ENCODE measurements around the gene BBLN.
"Not testable (repeated sequence)": the region's sequence is repeated elsewhere in the genome, so short reads cannot be mapped to it uniquely, and the experiment has no call there.

BBLN gene

GRCh38 chr9:128180001-128180400 lies 19.9 kb downstream of the BBLN start:
- Histone ChIP-seq H3K27me3 (ENCODE audit: control insufficient read depth, insufficient read depth, low read length, poor library complexity, severe bottlenecking) (no peaks in the 10 kb centered on the region), H3K4me3 (ENCODE audit: insufficient read depth, low read depth, low read length) (no peak overlapping the region), H3K4me1 (ENCODE audit: control insufficient read depth, insufficient read depth, low read length) (no peaks in the 10 kb centered on the region), H3K27ac (ENCODE audit: insufficient read depth, low read depth, low read length, poor library complexity, severe bottlenecking) (no peak overlapping the region), H3K36me3 (ENCODE audit: control insufficient read depth, insufficient read depth, low read length) (peaks cover 51% of the 10 kb centered on the region), H3K9me3 (ENCODE audit: control insufficient read depth, low read length) (no peaks in the 10 kb centered on the region)
- 95 to 96% methylated on average over 8 of the region's 8 CpGs for WGBS, 2 experiments

- WGBS, 2 experiments: 95 to 98% methylated on average over 8 of the region's 8 CpGs
- Histone ChIP-seq H3K4me1 (ENCODE audit: control insufficient read depth, insufficient read depth, low read length) (no peaks in the 10 kb centered on the region), H3K27me3 (ENCODE audit: control insufficient read depth, insufficient read depth, low read length, poor library complexity, severe bottlenecking) (no peaks in the 10 kb centered on the region), H3K9me3 (ENCODE audit: control insufficient read depth, low read length) (no peaks in the 10 kb centered on the region), H3K4me3 (ENCODE audit: insufficient read depth, low read depth, low read length) (no peak overlapping the region), H3K27ac (ENCODE audit: insufficient read depth, low read depth, low read length, poor library complexity, severe bottlenecking) (no peak overlapping the region), H3K36me3 (ENCODE audit: control insufficient read depth, insufficient read depth, low read length) (peaks cover 47% of the 10 kb centered on the region)
These were observed 20.4 kb downstream of the BBLN start for GRCh38 chr9:128180447-128180846.

GRCh38 chr9:128181480-128181879 lies 21.4 kb downstream of the BBLN start:
- not testable (repeated sequence) for H3K27me3 ChIP-seq (ENCODE audit: control insufficient read depth, insufficient read depth, low read length, poor library complexity, severe bottlenecking); H3K4me3 ChIP-seq (ENCODE audit: insufficient read depth, low read depth, low read length); H3K27ac ChIP-seq (ENCODE audit: insufficient read depth, low read depth, low read length, poor library complexity, severe bottlenecking); H3K4me1 ChIP-seq (ENCODE audit: control insufficient read depth, insufficient read depth, low read length); H3K9me3 ChIP-seq (ENCODE audit: control insufficient read depth, low read length)
- H3K36me3 ChIP-seq (ENCODE audit: control insufficient read depth, insufficient read depth, low read length): peaks cover 36% of the 10 kb centered on the region
- 17 to 20% methylated on average over 12 of the region's 12 CpGs for WGBS, 2 experiments

DNA sequence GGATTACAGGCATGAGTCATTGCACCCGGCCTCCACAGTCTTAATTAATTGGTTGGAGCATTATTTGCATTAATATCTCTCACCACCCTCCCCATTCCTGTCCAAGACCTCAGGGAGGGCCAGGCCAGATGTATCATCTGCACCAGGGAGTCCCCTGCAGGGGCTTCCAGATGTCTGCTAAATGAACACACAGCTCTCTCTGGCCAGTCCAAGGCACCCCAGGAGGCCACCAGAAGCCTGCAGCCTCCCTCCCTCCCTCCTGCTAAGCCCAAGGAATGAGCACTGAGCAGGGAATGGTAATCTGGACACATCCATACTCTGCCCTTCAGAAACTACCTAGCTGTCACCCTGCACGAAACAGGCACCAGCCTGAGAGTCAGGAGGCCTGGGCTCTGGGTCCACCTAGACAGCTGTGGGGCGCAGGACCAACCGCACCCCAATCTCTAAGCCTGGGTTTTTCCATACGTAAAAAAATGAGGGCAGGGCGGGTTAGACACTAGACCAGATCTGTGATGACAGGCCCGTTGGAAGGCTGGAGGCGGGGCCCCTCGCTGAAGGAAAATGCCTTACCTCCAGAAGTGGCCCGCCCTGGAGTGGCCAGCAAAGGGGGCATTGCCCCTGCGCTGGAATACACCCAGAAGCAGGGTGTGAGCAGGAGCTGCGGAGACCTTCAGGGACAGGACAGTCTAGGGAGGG lies 23.0 kb downstream of the BBLN start:
- no peaks in the 10 kb centered on the region for H3K27me3 ChIP-seq (ENCODE audit: control insufficient read depth, insufficient read depth, low read length, poor library complexity, severe bottlenecking)
- no peaks in the 10 kb centered on the region for H3K9me3 ChIP-seq (ENCODE audit: control insufficient read depth, low read length)
- H3K27ac ChIP-seq (ENCODE audit: insufficient read depth, low read depth, low read length, poor library complexity, severe bottlenecking): no peak overlapping the region
- 93 to 96% methylated on average over 12 of the region's 12 CpGs for WGBS, 2 experiments
- H3K36me3 ChIP-seq (ENCODE audit: control insufficient read depth, insufficient read depth, low read length): peaks cover 33% of the 10 kb centered on the region
- no peak overlapping the region for H3K4me3 ChIP-seq (ENCODE audit: insufficient read depth, low read depth, low read length)
- no peaks in the 10 kb centered on the region for H3K4me1 ChIP-seq (ENCODE audit: control insufficient read depth, insufficient read depth, low read length)

DNA sequence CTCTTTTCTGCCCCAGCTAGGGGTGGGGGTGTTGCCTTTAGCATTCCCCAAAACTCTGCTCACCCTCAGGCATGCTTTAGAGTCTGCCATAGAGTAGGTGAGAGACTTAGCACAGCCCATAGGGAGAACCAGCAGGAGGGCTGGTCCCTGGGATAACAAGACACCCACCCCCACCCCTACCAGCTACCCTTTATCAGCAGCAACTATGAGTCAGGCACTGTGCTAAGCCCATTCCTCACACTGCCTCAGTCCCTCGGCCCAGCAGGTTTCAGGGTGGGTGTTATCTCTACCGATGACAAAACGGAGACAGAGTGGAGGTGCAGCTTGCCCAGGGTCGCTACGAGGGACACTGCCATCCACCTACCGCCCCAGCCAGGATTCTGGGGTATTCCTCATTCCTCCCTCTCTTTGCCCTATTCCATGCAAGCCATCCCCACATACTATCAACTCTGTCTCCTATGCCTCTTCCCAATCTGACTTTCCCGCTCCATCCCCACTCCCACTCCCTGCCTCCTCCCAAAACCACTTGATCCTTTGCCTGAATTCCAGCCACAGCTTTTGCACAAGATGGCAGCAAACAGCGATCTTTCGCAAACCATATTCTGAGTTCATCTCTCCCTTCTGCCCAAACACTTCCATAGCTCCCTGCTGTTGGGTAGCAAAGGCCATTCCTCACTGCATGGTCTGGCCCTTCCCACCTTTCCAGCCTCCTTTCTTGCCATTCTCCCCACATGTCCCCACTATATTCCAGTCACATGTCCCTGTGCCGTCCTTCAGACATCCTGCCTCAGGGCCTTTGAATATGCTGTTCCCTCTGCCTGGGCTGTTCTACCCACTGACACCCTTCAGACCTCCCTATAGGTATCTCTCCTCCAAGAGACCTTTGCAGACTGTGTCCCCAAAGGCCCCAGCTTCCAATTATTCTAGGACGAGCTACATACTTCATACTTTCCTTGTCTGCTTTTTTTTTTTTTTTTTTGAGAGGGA lies 26.2 kb downstream of the BBLN start:
- no peaks in the 10 kb centered on the region for H3K27me3 ChIP-seq (ENCODE audit: control insufficient read depth, insufficient read depth, low read length, poor library complexity, severe bottlenecking)
- WGBS, 2 experiments: 94% methylated on average over 11 of the region's 11 CpGs
- H3K27ac ChIP-seq (ENCODE audit: insufficient read depth, low read depth, low read length, poor library complexity, severe bottlenecking): no peak overlapping the region
- H3K4me1 ChIP-seq (ENCODE audit: control insufficient read depth, insufficient read depth, low read length): peaks cover 7% of the 10 kb centered on the region
- H3K36me3 ChIP-seq (ENCODE audit: control insufficient read depth, insufficient read depth, low read length): peaks cover 17% of the 10 kb centered on the region
- H3K9me3 ChIP-seq (ENCODE audit: control insufficient read depth, low read length): no peaks in the 10 kb centered on the region
- H3K4me3 ChIP-seq (ENCODE audit: insufficient read depth, low read depth, low read length): no peak overlapping the region

DNA sequence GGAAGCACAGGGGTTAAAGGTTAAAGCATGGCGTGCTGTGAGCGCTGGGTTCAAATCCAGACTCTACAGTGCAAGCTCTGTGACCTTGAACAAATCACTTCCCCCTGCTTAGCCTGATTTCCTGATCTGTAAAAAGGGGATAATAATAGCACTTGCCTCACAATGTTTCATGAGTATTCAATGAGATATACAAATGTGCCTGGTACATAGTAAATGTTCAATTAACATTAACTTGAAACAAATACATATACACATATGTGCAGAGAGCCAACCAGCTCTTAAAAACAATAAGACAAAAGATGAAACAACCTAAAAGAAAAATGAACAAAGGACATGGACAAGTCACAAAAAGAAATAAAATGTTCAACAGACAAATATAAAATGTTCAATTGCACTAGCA lies 27.3 kb downstream of the BBLN start:
- Histone ChIP-seq H3K4me3 (ENCODE audit: insufficient read depth, low read depth, low read length) (no peak overlapping the region), H3K9me3 (ENCODE audit: control insufficient read depth, low read length) (no peaks in the 10 kb centered on the region), H3K27me3 (ENCODE audit: control insufficient read depth, insufficient read depth, low read length, poor library complexity, severe bottlenecking) (no peaks in the 10 kb centered on the region), H3K4me1 (ENCODE audit: control insufficient read depth, insufficient read depth, low read length) (peaks cover 7% of the 10 kb centered on the region), H3K27ac (ENCODE audit: insufficient read depth, low read depth, low read length, poor library complexity, severe bottlenecking) (no peak overlapping the region), H3K36me3 (ENCODE audit: control insufficient read depth, insufficient read depth, low read length) (peaks cover 17% of the 10 kb centered on the region)
- WGBS, 2 experiments: 92% methylated on average over 2 of the region's 2 CpGs

GRCh38 chr9:128188209-128188608 lies 28.1 kb downstream of the BBLN start:
- Histone ChIP-seq H3K36me3 (ENCODE audit: control insufficient read depth, insufficient read depth, low read length) (peaks cover 17% of the 10 kb centered on the region), H3K4me1 (ENCODE audit: control insufficient read depth, insufficient read depth, low read length) (peaks cover 7% of the 10 kb centered on the region), H3K27ac (ENCODE audit: insufficient read depth, low read depth, low read length, poor library complexity, severe bottlenecking) (no peak overlapping the region), H3K9me3 (ENCODE audit: control insufficient read depth, low read length) (no peaks in the 10 kb centered on the region), H3K4me3 (ENCODE audit: insufficient read depth, low read depth, low read length) (no peak overlapping the region), H3K27me3 (ENCODE audit: control insufficient read depth, insufficient read depth, low read length, poor library complexity, severe bottlenecking) (no peaks in the 10 kb centered on the region)
- 90 to 100% methylated on average over 1 of the region's 1 CpG for WGBS, 2 experiments

DNA sequence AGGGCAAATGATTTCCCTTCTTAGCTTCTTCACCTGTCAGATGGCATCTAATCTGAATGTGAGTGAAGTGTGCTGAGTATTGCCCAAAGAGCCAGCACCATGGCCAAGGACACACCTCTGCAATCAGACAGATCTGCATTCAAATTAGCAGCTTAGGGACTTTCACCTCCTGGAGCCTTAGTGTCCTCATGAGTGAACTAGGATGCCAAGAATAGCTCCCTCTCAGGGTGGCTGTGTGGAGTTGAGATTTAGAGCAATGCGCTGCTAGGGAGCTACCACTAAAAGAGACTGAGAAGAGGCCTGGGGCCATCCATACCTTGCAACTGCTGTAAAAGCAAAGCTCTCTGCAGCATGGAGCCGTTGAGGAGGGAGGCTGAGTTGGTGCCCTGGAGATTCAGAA lies 29.9 kb downstream of the BBLN start:
- Histone ChIP-seq H3K36me3 (ENCODE audit: control insufficient read depth, insufficient read depth, low read length) (peaks cover 17% of the 10 kb centered on the region), H3K27ac (ENCODE audit: insufficient read depth, low read depth, low read length, poor library complexity, severe bottlenecking) (no peak overlapping the region), H3K4me1 (ENCODE audit: control insufficient read depth, insufficient read depth, low read length) (peaks cover 7% of the 10 kb centered on the region), H3K4me3 (ENCODE audit: insufficient read depth, low read depth, low read length) (no peak overlapping the region), H3K9me3 (ENCODE audit: control insufficient read depth, low read length) (no peaks in the 10 kb centered on the region), H3K27me3 (ENCODE audit: control insufficient read depth, insufficient read depth, low read length, poor library complexity, severe bottlenecking) (no peaks in the 10 kb centered on the region)
- 92 to 97% methylated on average over 2 of the region's 2 CpGs for WGBS, 2 experiments

- H3K36me3 ChIP-seq (ENCODE audit: control insufficient read depth, insufficient read depth, low read length): peaks cover 17% of the 10 kb centered on the region
- WGBS, 2 experiments: 25 to 26% methylated on average over 32 of the region's 32 CpGs
- peak overlapping the region; percentile 91 for H3K4me3 ChIP-seq (ENCODE audit: insufficient read depth, low read depth, low read length)
- no peaks in the 10 kb centered on the region for H3K9me3 ChIP-seq (ENCODE audit: control insufficient read depth, low read length)
- no peak overlapping the region for H3K27ac ChIP-seq (ENCODE audit: insufficient read depth, low read depth, low read length, poor library complexity, severe bottlenecking)
- H3K4me1 ChIP-seq (ENCODE audit: control insufficient read depth, insufficient read depth, low read length): peaks cover 7% of the 10 kb centered on the region
- no peaks in the 10 kb centered on the region for H3K27me3 ChIP-seq (ENCODE audit: control insufficient read depth, insufficient read depth, low read length, poor library complexity, severe bottlenecking)
These were observed 30.7 kb downstream of the BBLN start for GRCh38 chr9:128190516-128191405.

Data from ectodermal cell (in vitro differentiated cells).